ENCODE data around the gene BCL11B. TPM values are rescaled to one million over a fixed set of nuclear protein-coding genes. Genes with fewer than 3 reads are reported as not detected.
"Not testable (repeated sequence)": the region's sequence is repeated elsewhere in the genome, so short reads cannot be mapped to it uniquely, and the experiment has no call there.

The BCL11B gene
- total RNA-seq, 2 experiments from 2014 or later, result not detected

GRCh38 chr14:99186956-99187690 is 84.9 kb downstream of the BCL11B start:
- H3K4me3 ChIP-seq (ENCODE audit: low read depth, low read length, poor library complexity, severe bottlenecking), result no peak overlapping the region
- POLR2A ChIA-PET, result interaction anchor here (0.8 kb wide), 1 partner anchor 1255 kb away, joined by 3 read pairs; no protein-coding TSS in a partner anchor
- CTCF ChIA-PET (ENCODE audit: unreplicated experiment), result no interaction called here

GRCh38 chr14:99186336-99186735 is 85.7 kb downstream of the BCL11B start:
- DNase-seq (ENCODE audit: low spot score); POLR2A ChIA-PET; H2AFZ ChIP-seq (ENCODE audit: low read length); H3K4me1 ChIP-seq (ENCODE audit: insufficient read depth, low read length, poor library complexity, severe bottlenecking); H3K79me2 ChIP-seq (ENCODE audit: insufficient read depth, low read depth, low read length); H3K9me3 ChIP-seq (ENCODE audit: low read length); H3K4me3 ChIP-seq (ENCODE audit: low read depth, low read length, poor library complexity, severe bottlenecking); H3K36me3 ChIP-seq (ENCODE audit: insufficient read depth, low read length); CTCF ChIA-PET (ENCODE audit: unreplicated experiment); H3K4me2 ChIP-seq (ENCODE audit: low read length); BruUV-seq (replicated peaks); intact Hi-C loops (cut with micrococcal nuclease; ENCODE audit: unreplicated experiment); H3K27ac ChIP-seq (ENCODE audit: low read depth, low read length, poor library complexity, severe bottlenecking); H4K20me1 ChIP-seq (ENCODE audit: insufficient read depth, low read length); H3K9me2 ChIP-seq (ENCODE audit: insufficient read depth, low read length): not testable (repeated sequence)

More at GRCh38 chr14:99186956-99187690, 84.9 kb downstream of the BCL11B start:
- Histone ChIP-seq H3K4me1 (ENCODE audit: insufficient read depth, low read length, poor library complexity, severe bottlenecking) (no peaks in the 10 kb centered on the region), H3K9me3 (ENCODE audit: low read length) (no peaks in the 10 kb centered on the region), H3K4me2 (ENCODE audit: low read length) (no peak overlapping the region), H3K79me2 (ENCODE audit: insufficient read depth, low read depth, low read length) (no peaks in the 10 kb centered on the region), H3K27ac (ENCODE audit: low read depth, low read length, poor library complexity, severe bottlenecking) (no peak overlapping the region), H4K20me1 (ENCODE audit: insufficient read depth, low read length) (no peaks in the 10 kb centered on the region), H3K9me2 (ENCODE audit: insufficient read depth, low read length) (no peaks in the 10 kb centered on the region), H2AFZ (ENCODE audit: low read length) (no peak overlapping the region), H3K36me3 (ENCODE audit: insufficient read depth, low read length) (no peaks in the 10 kb centered on the region)
- intact Hi-C loops (cut with micrococcal nuclease; ENCODE audit: unreplicated experiment), result no loop called here
- TF ChIP-seq EZH2phosphoT487 (IDR thresholded peaks at IDR 0.05; ENCODE audit: borderline replicate concordance, low read depth, low read length), result no peak
- TF ChIP-seq, protein P1, sequence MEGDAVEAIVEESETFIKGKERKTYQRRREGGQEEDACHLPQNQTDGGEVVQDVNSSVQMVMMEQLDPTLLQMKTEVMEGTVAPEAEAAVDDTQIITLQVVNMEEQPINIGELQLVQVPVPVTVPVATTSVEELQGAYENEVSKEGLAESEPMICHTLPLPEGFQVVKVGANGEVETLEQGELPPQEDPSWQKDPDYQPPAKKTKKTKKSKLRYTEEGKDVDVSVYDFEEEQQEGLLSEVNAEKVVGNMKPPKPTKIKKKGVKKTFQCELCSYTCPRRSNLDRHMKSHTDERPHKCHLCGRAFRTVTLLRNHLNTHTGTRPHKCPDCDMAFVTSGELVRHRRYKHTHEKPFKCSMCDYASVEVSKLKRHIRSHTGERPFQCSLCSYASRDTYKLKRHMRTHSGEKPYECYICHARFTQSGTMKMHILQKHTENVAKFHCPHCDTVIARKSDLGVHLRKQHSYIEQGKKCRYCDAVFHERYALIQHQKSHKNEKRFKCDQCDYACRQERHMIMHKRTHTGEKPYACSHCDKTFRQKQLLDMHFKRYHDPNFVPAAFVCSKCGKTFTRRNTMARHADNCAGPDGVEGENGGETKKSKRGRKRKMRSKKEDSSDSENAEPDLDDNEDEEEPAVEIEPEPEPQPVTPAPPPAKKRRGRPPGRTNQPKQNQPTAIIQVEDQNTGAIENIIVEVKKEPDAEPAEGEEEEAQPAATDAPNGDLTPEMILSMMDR (conservative IDR thresholded peaks at IDR 0.05; ENCODE audit: low read length), result no peak
- BruUV-seq (replicated peaks), result no TSS peak
- DNase-seq (ENCODE audit: low spot score), result no peak

DNA sequence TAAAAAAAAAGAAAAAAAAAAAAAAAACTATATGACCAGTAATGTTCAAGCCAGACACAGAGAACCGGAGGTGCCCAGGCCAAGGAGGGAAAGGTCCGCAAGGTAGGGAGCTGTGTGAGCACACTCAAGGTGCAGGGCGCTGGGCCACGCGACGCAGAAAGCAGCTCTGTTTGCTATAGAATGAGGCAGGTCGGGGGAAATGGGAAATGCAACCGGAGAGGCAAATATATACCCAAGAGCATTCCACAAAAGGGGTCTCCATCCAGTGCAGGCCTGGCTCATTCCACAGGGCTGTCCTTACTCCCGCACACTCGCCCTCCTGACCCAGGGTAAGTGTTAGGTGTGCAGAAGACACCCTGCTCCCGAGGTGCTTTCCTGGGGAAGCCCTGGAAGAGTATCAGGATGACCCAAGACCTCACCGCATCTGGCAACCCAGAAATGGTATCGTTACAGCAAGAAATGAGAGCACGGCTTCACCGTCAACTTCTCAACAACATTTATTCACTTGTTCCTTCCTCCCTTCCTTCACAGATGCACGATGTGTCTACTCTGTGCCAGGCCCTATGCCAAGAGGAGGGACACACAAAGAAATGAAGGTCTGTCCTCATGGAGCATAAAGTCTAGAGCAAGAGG is 86.4 kb downstream of the BCL11B start:
- H3K9me2 ChIP-seq (ENCODE audit: insufficient read depth, low read length), result no peaks in the 10 kb centered on the region
- no peaks in the 10 kb centered on the region for H3K9me3 ChIP-seq (ENCODE audit: low read length)
- no peak overlapping the region for H2AFZ ChIP-seq (ENCODE audit: low read length)
- CTCF ChIA-PET (ENCODE audit: unreplicated experiment), result interaction anchor here (0.5 kb wide), 1 partner anchor 10 kb away, joined by 4 read pairs; no protein-coding TSS in a partner anchor
- no peaks in the 10 kb centered on the region for H3K79me2 ChIP-seq (ENCODE audit: insufficient read depth, low read depth, low read length)
- H3K4me3 ChIP-seq (ENCODE audit: low read depth, low read length, poor library complexity, severe bottlenecking), result no peak overlapping the region
- H3K36me3 ChIP-seq (ENCODE audit: insufficient read depth, low read length), result no peaks in the 10 kb centered on the region
- no peak overlapping the region for H3K4me2 ChIP-seq (ENCODE audit: low read length)
- DNase-seq (ENCODE audit: low spot score), result no peak
- no peak overlapping the region for H3K27ac ChIP-seq (ENCODE audit: low read depth, low read length, poor library complexity, severe bottlenecking)
- no peaks in the 10 kb centered on the region for H3K4me1 ChIP-seq (ENCODE audit: insufficient read depth, low read length, poor library complexity, severe bottlenecking)
- intact Hi-C loops (cut with micrococcal nuclease; ENCODE audit: unreplicated experiment), result no loop called here
- POLR2A ChIA-PET, result no interaction called here
- TF ChIP-seq, protein P1 (conservative IDR thresholded peaks at IDR 0.05; ENCODE audit: low read length), result no peak
- TF ChIP-seq EZH2phosphoT487 (IDR thresholded peaks at IDR 0.05; ENCODE audit: borderline replicate concordance, low read depth, low read length), result no peak
- BruUV-seq (replicated peaks), result no TSS peak
- H4K20me1 ChIP-seq (ENCODE audit: insufficient read depth, low read length), result no peaks in the 10 kb centered on the region

Measured in OCI-LY7 (cell line).